Pons (tissue), 1 donor: Measurements from ENCODE around the gene TGFBR2.

Experiments used
- DNase-seq: peaks from one replicate; pipeline ENCODE4 v3.0.0-alpha.2; 2016; ENCODE audit warnings: low spot score

Gene TGFBR2

DNA sequence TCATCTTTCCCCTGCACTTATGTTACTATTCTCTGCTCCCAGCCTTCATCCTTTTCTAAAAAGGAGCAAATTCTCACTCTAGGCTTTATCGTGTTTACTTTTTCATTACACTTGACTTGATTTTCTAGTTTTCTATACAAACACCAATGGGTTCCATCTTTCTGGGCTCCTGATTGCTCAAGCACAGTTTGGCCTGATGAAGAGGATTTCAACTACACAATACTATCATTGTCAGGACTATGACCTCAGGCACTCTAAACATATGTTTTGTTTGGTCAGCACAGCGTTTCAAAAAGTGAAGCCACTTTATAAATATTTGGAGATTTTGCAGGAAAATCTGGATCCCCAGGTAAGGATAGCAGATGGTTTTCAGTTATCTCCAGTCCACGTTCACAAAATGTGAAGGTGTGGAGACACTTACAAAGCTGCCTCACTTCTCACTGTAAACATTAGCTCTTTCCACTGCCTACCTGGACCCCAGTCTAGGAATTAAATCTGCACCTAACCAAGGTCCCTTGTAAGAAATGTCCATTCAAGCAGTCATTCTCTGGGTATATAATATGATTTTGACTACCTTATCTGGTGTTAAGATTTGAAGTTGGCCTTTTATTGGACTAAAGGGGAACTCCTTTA is 86.2 kb downstream of the TGFBR2 start:
- DNase-seq, result peak; percentile 25

DNA sequence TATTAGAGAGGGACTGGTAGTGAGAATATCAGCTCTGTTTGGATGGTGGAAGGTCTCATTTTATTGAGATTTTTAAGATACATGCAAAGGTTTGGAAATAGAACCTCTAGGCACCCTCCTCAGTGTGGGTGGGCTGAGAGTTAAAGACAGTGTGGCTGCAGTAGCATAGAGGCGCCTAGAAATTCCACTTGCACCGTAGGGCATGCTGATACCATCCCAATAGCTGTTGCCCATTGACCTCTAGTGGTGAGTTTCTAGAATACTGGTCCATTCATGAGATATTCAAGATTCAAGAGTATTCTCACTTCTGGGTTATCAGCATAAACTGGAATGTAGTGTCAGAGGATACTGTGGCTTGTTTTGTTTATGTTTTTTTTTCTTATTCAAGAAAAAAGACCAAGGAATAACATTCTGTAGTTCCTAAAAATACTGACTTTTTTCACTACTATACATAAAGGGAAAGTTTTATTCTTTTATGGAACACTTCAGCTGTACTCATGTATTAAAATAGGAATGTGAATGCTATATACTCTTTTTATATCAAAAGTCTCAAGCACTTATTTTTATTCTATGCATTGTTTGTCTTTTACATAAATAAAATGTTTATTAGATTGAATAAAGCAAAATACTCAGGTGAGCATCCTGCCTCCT is 87.2 kb downstream of the TGFBR2 start:
- DNase-seq, result peak; percentile 91

DNA sequence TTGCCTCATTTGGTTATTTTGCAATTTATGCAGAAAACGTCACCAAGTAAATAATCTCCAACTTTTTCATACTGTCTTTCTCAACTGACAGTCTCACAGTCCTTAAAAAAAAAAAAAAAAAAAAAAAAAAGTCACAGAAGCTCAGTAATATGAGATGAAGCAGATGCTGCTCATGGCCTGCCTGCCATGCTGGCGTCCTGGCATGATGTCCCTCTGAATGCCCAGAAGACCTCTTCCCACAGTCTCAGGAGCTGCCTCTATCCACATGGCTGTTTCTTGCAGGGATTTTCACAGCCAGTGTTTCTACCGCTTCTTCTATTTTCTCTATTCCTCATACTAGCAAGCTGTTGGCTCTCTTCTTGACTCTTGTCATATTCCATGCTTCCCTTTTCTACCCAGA is 87.7 kb downstream of the TGFBR2 start:
- no peak for DNase-seq

DNA sequence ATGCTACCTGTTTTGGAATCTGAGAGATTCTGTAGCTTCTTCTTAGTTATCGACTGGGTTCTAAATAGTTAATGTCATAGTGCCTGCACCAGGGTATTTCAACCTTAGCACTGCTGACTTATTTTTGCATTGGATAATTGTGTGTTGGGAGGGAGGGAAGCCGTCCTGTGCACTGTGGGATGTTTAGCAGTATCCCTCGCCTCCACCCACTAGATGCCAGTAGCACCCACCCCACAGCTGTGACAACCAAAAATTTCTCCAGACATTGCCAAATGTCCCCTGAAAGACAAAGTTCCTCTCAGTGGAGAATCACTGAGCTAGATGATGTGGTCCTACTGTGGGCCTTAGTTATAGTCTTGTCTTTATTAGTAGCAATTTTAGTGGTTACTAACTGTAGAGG is 88.3 kb downstream of the TGFBR2 start:
- DNase-seq, result no peak

DNA sequence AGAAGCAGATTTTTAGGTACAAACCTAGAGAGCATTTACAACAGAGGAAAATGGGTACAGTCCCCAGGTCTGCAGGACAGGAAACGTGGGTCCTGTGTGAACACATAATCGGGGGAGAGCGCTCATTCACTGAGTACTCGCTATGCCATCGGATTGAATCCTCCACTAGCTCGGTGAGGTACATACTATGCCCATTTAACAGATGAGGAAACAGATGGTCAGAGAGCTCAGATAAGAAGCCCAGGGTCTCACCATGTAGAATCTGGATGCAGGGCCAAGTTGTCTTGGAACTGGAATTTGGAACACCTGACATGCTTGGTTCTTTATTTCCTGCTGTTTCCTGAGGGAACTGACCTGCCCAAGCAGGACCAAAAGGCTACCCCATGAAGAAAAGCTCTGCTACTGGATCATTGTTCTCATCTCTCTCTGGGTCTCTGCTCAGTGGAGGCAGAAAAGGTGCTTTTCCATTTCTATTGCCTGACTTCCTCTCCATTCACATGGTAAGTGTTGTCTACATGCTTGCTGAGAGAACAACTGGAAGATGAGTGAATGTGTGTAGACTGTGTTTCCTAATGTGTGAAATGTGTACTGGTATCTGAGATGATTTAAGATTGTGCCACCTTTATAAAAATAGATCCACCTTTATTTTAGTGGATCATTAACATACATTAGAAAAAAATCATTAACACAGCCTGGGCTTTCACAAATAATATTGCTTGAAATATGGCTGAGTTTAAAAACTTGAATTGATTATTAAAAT is 89.1 kb downstream of the TGFBR2 start:
- DNase-seq, result no peak

DNA sequence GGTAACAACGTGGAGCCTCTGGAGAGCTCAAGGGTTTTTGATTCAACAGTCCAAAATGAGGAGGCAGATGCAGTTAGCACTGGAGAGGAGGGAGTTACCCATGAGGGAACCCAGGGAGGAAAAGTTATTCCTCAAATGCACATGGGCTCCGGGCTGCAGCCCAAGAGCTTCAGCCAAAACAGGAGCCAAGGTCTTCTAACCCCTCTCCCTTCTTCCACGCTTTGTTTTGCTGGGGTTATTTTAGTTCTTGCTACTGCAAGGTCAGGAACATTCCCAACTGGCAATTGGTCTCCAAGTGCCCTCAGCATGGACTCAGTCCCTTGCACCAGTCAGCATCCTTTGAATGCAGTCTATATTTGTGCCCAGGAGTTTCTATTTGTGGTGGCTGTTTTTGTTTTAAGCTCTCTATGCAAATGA is 90.0 kb downstream of the TGFBR2 start:
- peak; percentile 49 for DNase-seq

DNA sequence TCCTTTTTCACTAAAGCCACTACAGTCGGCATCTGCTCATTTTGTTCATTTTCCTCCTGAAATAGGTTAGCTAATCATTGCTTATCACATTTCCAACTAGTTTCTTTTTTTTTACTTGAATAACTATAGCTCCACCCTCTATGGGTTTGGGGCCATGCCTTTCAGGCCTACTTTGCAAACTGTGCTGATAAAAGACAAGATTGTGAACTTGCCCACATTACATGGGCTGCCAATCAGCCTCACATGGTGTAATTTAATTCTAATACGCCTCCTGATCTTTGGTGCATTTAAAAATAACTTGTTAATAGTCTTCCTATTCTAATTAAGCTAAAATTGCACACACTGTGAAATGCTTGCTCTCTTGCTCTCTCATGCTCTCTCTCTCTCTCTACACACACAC is 90.5 kb downstream of the TGFBR2 start:
- no peak for DNase-seq

DNA sequence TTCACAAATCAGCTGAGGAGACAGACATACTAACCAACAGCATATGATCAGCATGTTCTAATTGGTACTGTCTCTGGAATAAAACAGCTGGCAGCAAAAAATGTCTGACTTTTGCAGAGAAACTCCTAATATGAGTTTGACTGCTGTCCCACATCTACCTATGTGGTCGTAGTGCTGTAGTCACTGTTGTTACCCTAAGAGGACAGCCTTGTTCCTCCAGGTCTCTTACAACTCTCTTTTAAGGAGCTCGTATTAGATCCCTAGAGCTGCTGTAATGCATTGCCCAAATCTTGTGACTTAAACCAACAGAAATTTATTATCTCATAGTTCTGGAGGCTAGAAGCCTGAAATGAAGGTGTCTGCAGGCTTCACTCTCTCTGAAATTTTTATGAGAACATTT is 92.1 kb downstream of the TGFBR2 start:
- DNase-seq, result no peak

DNA sequence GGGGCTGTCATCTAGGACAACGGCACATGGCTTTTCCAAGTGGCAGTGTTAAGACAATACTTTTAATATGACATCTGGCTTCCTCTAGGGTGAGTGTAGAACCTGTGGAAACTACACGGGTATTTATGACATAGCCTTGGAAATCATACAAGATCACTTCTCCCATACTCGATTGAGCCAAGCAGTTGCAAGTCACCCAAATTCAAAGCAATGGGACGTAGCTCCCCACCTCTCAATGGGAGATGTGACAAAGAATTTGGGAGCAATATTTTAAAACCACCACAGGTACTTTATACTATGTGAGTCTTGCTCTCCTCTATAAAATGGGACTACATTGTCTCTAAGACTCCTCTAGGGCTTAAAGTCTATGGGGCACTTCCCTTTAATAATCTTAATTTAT is 93.5 kb downstream of the TGFBR2 start:
- DNase-seq, result no peak

DNA sequence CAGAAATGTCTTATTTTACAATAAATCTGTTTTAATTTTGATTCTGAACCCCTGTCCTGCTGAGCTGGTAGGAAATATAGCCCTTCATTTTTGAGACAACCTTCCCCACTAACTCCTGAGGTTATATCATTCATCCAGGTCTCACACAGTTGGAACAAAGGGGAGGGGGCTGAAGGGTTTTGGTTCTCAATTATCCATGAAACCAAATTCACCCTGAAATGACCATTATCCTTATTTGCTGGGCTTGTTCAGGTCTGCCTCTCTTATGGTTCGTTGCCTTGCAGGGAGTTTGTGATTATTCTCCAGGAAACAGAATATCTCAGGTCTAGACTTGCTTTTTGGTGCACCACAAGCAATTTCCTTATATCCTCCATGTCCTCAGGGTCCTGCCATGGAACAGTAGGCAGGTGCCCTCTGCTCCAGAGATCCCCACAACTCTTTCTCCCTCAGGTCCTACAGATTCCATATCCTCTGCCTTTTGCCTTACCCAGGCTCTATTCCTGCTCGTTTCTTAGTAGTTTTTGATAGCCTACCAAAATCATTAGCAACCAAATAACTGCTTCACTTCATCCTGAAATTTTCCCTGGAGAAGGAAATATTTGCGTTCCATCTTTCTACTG is 94.4 kb downstream of the TGFBR2 start:
- DNase-seq, result no peak

DNA sequence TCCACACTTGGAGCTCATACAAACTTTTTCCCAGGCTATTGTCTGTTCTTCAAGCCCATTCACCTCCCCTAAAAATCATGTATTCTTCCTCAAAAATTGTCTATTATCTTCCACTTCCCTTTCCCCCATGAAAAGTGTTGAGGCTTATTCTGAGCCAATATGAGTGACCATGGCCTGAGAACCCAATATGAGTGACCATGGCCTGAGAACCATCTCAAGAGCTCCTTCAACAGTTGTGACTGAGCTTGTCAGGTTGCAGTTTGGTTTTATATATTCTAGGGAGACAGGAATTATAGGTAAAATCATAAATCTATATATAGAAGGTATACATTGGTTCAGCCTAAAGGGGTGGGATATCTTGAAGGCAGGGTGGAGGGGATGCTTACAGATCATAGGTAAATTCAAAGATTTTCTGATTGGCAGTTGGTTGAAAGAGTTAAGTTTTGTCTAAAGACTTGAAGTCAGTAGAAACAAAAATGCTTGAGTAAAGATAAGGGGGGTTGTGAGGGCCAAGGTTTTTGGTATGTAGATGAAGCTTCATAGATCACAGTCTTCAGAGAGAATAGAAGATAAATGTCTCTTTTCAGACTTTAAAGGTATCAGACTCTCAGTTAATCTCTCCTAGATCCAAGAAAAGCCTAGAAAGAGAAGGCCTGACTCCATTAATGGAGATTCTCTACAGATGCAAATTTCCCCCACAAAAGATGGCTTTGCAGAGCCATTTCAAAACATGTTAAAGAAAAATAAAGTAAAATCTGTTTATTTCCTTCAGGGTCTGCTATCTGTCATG is 95.8 kb downstream of the TGFBR2 start:
- DNase-seq, result no peak

DNA sequence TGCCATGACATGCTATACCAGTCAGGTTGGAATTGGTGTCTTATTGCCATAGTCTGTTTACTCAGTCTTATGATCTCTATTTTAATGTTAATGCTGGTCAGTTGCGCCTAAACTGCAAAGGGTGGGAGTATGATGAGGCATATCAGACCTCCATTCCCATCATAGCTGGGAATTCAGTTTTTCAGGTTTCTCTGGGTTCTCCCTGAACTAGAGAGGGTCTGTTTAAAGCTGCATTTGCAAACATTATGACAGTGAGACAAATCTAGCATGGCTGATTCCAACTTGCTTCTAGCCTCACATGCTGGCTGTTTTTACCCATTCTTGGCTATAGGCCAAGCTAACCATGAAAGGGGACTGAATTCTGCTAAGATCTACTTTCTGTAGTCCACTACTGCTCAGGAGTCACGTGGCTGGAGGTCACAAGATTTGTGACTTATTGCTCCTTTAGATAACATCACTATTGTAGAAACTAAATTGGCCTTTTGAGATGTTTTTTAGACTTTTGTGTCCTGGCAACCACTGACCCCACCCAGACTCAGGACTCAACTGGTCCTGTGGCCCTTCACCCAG is 96.5 kb downstream of the TGFBR2 start:
- no peak for DNase-seq

DNA sequence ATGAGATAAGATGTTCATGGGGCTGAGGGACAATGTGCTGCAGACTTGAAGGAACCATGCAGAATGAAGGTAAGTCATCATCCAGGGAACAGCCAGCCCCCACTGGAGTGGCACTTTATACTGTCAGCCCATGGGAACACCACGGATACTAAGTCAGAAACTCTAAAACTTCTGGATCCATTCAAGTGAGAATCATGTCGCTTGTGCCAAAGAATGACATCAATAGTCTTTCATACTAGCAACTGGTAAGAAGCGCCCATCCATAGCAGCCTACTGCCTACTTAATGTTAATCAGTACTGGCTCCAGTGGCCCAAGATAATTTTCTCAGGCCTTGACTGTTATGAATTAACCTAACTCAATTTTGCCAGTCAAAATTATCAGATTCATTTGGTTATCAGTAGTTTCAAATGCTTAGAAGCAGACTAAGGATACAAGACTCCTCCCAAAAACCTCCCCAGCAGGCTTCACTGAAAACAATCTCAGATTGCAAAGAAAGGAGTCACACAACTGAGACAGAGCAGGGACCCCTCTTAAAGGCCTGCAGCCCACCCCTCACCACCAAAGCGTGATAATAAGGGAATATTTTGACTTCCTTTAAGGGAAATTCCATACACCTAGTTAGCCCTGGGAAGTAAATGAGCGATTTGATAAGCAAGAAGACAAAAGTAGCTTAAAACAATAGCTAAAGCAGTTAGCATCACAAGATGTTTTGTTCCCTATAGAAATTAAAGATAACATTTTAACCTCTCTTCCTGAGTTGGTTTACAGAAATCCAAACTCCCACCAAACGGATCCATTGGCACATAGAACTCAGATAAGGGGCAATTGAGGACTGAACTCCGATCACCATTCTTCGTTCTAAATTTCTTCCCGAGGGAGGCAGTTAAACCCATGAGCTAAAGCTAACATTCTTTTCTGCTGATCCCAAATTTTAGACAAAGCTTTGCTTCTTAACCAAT is 98.8 kb downstream of the TGFBR2 start:
- DNase-seq, result no peak

DNA sequence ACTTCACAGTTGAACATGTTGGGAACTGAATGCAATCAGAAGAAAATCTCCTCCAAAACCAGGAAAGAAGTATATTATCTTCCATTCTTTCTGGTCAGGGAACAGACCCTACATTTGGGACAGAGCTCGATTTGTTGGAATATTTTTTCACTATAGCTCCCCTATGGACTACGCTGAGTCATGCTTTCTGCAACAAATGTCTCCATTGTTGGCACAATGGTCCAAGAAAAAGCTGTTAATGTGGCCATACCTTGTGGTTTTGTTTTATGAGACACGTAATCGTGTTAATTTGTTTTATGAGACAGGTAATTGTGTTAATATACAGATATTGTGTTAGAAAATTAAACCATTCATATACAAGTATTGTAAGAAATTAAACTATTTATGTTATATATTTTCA is 101.4 kb downstream of the TGFBR2 start:
- DNase-seq, result no peak

DNA sequence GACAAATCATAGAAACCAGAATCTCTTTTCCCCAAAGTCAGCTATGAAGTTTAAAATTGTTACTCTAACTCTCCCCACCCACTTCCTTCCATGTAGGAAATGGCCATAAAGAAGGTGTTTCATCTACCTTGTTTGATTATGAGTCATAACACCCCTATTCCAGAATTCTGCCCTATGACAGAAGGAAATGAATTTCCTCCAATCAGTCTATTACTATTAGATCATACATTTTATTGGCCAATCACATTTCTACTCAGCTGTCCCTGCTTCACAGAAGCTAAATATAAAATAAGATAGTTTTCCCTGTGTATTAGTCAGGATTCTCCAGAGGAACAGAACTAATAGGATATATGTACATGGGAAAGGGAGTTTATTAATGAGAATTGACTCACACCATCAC is 102.1 kb downstream of the TGFBR2 start:
- no peak for DNase-seq

DNA sequence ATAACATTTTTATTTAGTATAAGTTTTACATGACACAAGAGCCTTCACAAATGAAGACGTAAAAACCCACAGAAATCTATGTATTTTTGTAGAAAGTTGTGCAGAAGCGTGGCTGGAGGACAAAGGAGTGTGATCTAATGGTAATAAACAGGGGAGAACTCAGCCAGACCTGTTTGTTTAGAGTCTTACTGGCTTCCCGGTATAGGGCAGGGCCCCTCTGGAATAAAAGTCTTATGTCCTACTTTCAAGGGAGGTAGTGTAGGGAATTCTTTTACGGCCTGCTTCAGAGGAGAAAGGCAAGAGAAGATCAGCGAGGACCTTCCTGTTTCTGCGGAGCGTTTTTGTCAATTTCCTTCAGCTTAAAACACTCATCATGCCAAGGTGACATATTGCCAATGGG is 103.6 kb downstream of the TGFBR2 start:
- DNase-seq, result no peak

DNA sequence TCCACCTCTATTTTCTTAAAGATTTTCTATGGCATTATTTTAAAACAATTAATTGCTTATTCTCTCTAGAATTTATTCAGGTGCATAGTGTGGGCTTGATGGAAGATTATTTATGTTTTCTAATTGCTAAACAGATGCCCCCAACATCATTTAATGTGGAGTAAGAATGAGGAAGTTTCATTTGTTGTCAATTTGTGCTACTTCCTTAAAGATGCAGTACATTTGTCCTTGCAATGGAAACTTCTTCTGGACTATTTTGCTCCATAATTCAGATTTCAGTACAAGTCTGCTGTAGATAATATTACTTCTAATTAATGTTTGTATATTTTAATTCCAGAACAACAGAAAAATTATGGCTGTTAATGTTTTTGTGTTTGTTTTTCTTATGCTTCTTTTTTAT is 104.8 kb downstream of the TGFBR2 start:
- no peak for DNase-seq

DNA sequence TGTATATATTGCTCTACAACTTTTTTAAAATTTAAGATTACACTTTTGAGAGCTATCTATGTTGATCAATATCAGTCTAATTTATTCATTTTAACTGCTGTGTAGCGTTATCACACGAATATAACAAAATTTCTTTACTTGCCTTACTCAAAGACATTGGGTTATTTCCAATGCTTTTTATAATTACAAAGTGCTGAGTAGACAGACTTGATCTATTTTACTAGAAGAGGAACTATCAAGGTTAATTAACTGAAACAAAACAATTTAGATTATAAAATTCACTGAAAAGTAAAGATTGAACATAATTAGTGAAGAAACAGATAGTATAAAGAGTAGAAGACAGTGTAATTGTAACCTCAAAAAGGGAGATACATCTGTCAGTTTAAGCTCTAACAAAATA is 105.5 kb downstream of the TGFBR2 start:
- DNase-seq, result no peak

DNA sequence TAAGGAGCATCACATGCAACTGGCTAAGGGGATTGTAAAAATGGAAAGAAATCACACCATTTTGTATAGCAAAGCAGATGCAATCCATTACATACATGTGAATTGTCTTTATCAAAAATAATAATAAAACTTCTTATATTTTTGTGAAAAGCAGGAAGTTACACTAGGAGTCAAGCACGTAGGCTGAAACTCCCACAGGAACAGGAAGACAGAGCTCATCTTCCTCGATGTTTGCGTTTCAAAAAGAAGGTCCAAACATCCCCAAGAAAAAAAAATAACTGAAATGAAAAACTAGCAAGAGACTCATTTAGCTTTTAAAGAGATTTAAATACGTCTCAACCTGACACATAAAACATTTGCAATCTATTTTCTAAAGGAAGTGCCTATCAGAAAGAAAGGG is 106.6 kb downstream of the TGFBR2 start:
- no peak for DNase-seq

DNA sequence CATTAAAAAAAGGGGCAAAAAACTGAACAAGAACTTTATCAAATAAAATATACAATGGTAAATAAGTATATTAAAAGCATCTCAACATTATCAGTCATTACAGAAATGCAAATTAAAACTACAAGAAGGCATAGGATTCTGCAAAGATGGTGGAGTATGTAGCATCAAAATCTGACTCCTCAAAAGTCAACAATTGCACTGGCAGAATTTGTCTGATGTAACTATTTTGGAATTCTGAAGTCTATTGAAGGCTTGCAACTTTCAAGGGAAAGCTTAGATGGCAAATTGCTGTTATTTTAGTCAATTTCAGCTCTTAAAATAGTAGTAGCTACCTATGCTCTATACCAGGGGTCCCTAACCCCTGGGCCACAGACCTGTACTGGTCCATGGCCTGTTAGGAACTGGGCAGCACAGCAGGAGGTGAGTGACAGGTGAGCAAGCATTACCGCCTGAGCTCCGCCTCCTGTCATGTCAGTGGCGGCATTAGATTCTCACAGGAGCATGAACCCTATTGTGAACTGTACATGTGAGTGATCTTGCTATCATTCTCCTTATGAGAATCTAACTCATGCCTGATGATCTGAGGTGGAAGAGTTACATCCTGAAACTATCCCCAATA is 107.6 kb downstream of the TGFBR2 start:
- DNase-seq, result no peak
